HG03196 (cell line): ENCODE data around the gene TSEN54.
A peak's percentile ranks its signal among the peaks of the same experiment; 100 is the strongest.
"Not testable (repeated sequence)": the region's sequence is repeated elsewhere in the genome, so short reads cannot be mapped to it uniquely, and the experiment has no call there.

Experiments used
- ATAC-seq: cut with Tn5 transposase; IDR thresholded peaks from one replicate; pipeline ENCODE4 v1.9.1; 2021; ENCODE audit not compliant: unreplicated experiment

TSEN54 gene

GRCh38 chr17:75516255-75516618 lies at the start of gene TSEN54:
Gene TSEN54, plus strand, starts transcription at chr17:75516528. Its CDS starts 33 bp downstream, at chr17:75516561.
- ATAC-seq: peak; percentile 68

- no peak for ATAC-seq
These were observed 48.0 kb upstream of the TSEN54 start for GRCh38 chr17:75468291-75468754.

GRCh38 chr17:75468779-75469373 lies 47.5 kb upstream of the TSEN54 start:
- ATAC-seq: no peak

GRCh38 chr17:75471207-75471606 lies 45.1 kb upstream of the TSEN54 start:
- ATAC-seq: no peak

- ATAC-seq: no peak
These were observed 44.2 kb upstream of the TSEN54 start for GRCh38 chr17:75472119-75472518.

- ATAC-seq: no peak
These were observed 43.1 kb upstream of the TSEN54 start for GRCh38 chr17:75473246-75473645.

GRCh38 chr17:75474736-75475135 lies 41.6 kb upstream of the TSEN54 start:
- no peak for ATAC-seq

- ATAC-seq: no peak
These were observed 41.0 kb upstream of the TSEN54 start for GRCh38 chr17:75475144-75475835.

- no peak for ATAC-seq
These were observed 40.5 kb upstream of the TSEN54 start for GRCh38 chr17:75475851-75476250.

GRCh38 chr17:75476271-75476671 lies 40.1 kb upstream of the TSEN54 start:
- ATAC-seq: no peak

GRCh38 chr17:75476752-75477489 lies 39.4 kb upstream of the TSEN54 start:
- no peak for ATAC-seq

GRCh38 chr17:75477490-75477862 lies 38.9 kb upstream of the TSEN54 start:
- not testable (repeated sequence) for ATAC-seq

- ATAC-seq: no peak
These were observed 37.8 kb upstream of the TSEN54 start for GRCh38 chr17:75478508-75478907.

- ATAC-seq: no peak
These were observed 36.0 kb upstream of the TSEN54 start for GRCh38 chr17:75480281-75480680.

GRCh38 chr17:75481194-75482068 lies 34.9 kb upstream of the TSEN54 start:
- ATAC-seq: no peak

- no peak for ATAC-seq
These were observed 34.0 kb upstream of the TSEN54 start for GRCh38 chr17:75482098-75482942.

GRCh38 chr17:75485688-75486087 lies 30.6 kb upstream of the TSEN54 start:
- no peak for ATAC-seq

- no peak for ATAC-seq
These were observed 30.2 kb upstream of the TSEN54 start for GRCh38 chr17:75486151-75486550.

- no peak for ATAC-seq
These were observed 29.4 kb upstream of the TSEN54 start for GRCh38 chr17:75486951-75487350.

- no peak for ATAC-seq
These were observed 28.8 kb upstream of the TSEN54 start for GRCh38 chr17:75487351-75488070.
